HL-60 (cell line): Measurements from ENCODE around the gene RIC8A.

ENCODE experiments used
- GABPA ChIP-seq: IDR thresholded peaks from 2 replicates; pipeline ENCODE4 v1.6.1; 2012; ENCODE audit warnings: low read depth
- POLR2AphosphoS5 ChIP-seq: IDR thresholded peaks from 2 replicates; pipeline ENCODE4 v1.6.1; 2012; ENCODE audit warnings: low read depth
- SPI1 ChIP-seq: IDR thresholded peaks from 2 replicates; pipeline ENCODE4 v1.6.1; 2012; ENCODE audit warnings: low read depth, mild to moderate bottlenecking, borderline replicate concordance
- TF ChIP-seq, protein P1 (sequence below): IDR thresholded peaks from 2 replicates; pipeline ENCODE4 v1.6.1; 2012; ENCODE audit warnings: low read depth; ENCODE audit not compliant: insufficient replicate concordance
- TF ChIP-seq, protein P2 (sequence below): IDR thresholded peaks from one replicate; pipeline ENCODE4 v1.5.1; 2011; ENCODE audit warnings: low read length, control low read depth, inconsistent platforms; ENCODE audit not compliant: insufficient read depth

DNA sequence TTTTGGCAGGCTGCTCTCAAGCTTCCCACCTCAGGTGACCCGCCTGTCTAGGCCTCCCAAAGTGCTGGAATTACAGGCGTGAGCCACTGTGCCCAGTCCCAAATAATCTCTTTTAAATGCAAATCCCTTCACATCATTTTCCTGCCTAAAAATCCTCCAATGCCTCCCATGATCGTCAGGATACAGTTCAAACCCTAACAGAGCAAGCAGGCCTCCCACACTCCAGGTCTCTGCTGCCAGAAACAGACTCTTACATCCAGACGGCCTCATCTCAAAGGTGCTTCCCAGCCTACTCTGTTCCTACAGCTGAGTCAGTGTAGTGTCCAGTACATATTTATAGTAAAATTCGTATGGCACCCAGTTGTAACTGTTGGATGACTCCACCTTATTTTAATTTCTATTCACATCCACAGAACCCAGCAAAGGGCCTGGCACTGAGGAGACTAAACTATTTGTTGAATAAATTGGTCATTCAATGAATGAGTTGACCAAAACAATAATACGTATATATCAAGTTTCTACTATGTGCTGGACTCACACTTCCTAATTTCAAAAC is 20.4 kb downstream of the RIC8A start:
- TF ChIP-seq, protein P1, sequence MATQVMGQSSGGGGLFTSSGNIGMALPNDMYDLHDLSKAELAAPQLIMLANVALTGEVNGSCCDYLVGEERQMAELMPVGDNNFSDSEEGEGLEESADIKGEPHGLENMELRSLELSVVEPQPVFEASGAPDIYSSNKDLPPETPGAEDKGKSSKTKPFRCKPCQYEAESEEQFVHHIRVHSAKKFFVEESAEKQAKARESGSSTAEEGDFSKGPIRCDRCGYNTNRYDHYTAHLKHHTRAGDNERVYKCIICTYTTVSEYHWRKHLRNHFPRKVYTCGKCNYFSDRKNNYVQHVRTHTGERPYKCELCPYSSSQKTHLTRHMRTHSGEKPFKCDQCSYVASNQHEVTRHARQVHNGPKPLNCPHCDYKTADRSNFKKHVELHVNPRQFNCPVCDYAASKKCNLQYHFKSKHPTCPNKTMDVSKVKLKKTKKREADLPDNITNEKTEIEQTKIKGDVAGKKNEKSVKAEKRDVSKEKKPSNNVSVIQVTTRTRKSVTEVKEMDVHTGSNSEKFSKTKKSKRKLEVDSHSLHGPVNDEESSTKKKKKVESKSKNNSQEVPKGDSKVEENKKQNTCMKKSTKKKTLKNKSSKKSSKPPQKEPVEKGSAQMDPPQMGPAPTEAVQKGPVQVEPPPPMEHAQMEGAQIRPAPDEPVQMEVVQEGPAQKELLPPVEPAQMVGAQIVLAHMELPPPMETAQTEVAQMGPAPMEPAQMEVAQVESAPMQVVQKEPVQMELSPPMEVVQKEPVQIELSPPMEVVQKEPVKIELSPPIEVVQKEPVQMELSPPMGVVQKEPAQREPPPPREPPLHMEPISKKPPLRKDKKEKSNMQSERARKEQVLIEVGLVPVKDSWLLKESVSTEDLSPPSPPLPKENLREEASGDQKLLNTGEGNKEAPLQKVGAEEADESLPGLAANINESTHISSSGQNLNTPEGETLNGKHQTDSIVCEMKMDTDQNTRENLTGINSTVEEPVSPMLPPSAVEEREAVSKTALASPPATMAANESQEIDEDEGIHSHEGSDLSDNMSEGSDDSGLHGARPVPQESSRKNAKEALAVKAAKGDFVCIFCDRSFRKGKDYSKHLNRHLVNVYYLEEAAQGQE = no peak
- TF ChIP-seq, protein P2, sequence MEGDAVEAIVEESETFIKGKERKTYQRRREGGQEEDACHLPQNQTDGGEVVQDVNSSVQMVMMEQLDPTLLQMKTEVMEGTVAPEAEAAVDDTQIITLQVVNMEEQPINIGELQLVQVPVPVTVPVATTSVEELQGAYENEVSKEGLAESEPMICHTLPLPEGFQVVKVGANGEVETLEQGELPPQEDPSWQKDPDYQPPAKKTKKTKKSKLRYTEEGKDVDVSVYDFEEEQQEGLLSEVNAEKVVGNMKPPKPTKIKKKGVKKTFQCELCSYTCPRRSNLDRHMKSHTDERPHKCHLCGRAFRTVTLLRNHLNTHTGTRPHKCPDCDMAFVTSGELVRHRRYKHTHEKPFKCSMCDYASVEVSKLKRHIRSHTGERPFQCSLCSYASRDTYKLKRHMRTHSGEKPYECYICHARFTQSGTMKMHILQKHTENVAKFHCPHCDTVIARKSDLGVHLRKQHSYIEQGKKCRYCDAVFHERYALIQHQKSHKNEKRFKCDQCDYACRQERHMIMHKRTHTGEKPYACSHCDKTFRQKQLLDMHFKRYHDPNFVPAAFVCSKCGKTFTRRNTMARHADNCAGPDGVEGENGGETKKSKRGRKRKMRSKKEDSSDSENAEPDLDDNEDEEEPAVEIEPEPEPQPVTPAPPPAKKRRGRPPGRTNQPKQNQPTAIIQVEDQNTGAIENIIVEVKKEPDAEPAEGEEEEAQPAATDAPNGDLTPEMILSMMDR = no peak
- TF ChIP-seq POLR2AphosphoS5 (no peak), SPI1 (no peak), GABPA (no peak)
